ENCODE results near the gene KCNK3. TPM values are rescaled to one million over a fixed set of nuclear protein-coding genes. Genes with fewer than 3 reads are reported as not detected.

The KCNK3 gene
- total RNA-seq, 1 experiment from 2014 or later: 0.09 TPM

DNA sequence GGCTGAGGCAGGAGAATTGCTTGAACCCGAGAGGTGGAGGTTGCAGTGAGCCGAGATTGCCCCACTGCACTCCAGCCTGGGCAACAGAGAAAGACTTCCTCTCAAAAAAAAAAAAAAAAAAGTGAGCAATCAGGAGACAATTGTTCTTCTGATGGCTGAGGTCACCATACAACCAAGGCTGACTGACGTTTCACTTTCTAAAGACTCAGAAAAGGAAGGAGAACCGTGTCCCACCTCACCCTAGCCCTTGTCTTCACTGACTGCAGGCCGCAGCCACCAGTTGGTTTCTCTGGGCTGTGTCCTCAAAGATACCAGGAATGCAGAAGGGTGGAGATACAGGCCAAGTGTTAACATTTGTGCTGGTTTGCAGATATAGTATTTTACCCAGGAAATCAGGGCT lies 63.8 kb downstream of the KCNK3 start:
- Mint-ChIP-seq H3K4me3 (no peak overlapping the region), H3K4me1 (peaks cover 44 to 52% of the 10 kb centered on the region in 2 experiments), H3K36me3 (ENCODE audit: insufficient read depth in 1 of 3, low read depth in 3 of 3) (peaks cover 2 to 7% (median 3%) of the 10 kb centered on the region in 3 experiments; a peak in 5 of 7 replicates), H3K27ac (peak overlapping the region in 1 of 3 experiments; percentile 68; a peak in 2 of 7 replicates), H3K9me3 (peaks cover 5 to 6% of the 10 kb centered on the region in 2 experiments), H3K27me3 (ENCODE audit: low read depth) (peaks cover 42% of the 10 kb centered on the region)
- Histone ChIP-seq H4K5ac (ENCODE audit: insufficient read length, low read depth, low read length) (no peak overlapping the region), H3T11ph (ENCODE audit: low read length) (no peak overlapping the region), H2BK120ac (ENCODE audit: low read depth, low read length, poor library complexity, severe bottlenecking) (no peak overlapping the region), H3K27ac (ENCODE audit: insufficient read length, low read depth, low read length) (no peak overlapping the region), H2BK5ac (ENCODE audit: insufficient read length, low read length) (no peak overlapping the region), H4K8ac (replicated peaks; ENCODE audit: insufficient read length, low read depth, low read length) (no peak overlapping the region), H3K23me2 (ENCODE audit: insufficient read length, low read depth, low read length, poor library complexity, severe bottlenecking) (no peaks in the 10 kb centered on the region), H3K4me2 (ENCODE audit: insufficient read depth, insufficient read length, low read length) (no peak overlapping the region), H4K20me1 (ENCODE audit: control insufficient read depth, insufficient read depth, insufficient read length) (no peaks in the 10 kb centered on the region), H2AFZ (ENCODE audit: low read length) (no peak overlapping the region), H3K4me1 (ENCODE audit: insufficient read depth, low read length) (peaks cover 11% of the 10 kb centered on the region), H3K27me3 (ENCODE audit: insufficient read depth, low read length) (peaks cover under 1% of the 10 kb centered on the region; the same call in 1 of the 2 replicates), H2AK5ac (ENCODE audit: insufficient read length, low read length) (no peak overlapping the region), H3K18ac (ENCODE audit: insufficient read length, low read depth, low read length) (no peak overlapping the region), H3K79me2 (ENCODE audit: insufficient read depth, low read length) (no peaks in the 10 kb centered on the region), H3K9me3 (ENCODE audit: control insufficient read depth, low read depth, low read length) (no peaks in the 10 kb centered on the region), H2BK12ac (ENCODE audit: insufficient read length, low read depth, low read length) (no peak overlapping the region), H4K91ac (ENCODE audit: insufficient read length, low read depth, low read length) (no peak overlapping the region), H3K23ac (ENCODE audit: insufficient read length, low read depth, low read length) (no peak overlapping the region), H3K56ac (ENCODE audit: insufficient read length, low read depth, low read length) (no peak overlapping the region), H3K9ac (ENCODE audit: extremely low read depth, insufficient read length, low read length) (no peak overlapping the region), H3K79me1 (ENCODE audit: insufficient read depth, low read depth, low read length, poor library complexity, severe bottlenecking) (no peaks in the 10 kb centered on the region), H2BK20ac (ENCODE audit: low read depth, low read length, poor library complexity, severe bottlenecking) (no peak overlapping the region), H3K4ac (ENCODE audit: low read depth, low read length) (no peak overlapping the region), H3K14ac (ENCODE audit: insufficient read depth, low read length) (no peak overlapping the region), H2BK15ac (ENCODE audit: low read depth, low read length) (no peak overlapping the region)
- DNase-seq: no peak
- WGBS (ENCODE audit: extremely low coverage, insufficient read length, low lambda C conversion rate): no CpG with 5 or more reads among the region's 5 CpGs
- TF ChIP-seq, protein P1, sequence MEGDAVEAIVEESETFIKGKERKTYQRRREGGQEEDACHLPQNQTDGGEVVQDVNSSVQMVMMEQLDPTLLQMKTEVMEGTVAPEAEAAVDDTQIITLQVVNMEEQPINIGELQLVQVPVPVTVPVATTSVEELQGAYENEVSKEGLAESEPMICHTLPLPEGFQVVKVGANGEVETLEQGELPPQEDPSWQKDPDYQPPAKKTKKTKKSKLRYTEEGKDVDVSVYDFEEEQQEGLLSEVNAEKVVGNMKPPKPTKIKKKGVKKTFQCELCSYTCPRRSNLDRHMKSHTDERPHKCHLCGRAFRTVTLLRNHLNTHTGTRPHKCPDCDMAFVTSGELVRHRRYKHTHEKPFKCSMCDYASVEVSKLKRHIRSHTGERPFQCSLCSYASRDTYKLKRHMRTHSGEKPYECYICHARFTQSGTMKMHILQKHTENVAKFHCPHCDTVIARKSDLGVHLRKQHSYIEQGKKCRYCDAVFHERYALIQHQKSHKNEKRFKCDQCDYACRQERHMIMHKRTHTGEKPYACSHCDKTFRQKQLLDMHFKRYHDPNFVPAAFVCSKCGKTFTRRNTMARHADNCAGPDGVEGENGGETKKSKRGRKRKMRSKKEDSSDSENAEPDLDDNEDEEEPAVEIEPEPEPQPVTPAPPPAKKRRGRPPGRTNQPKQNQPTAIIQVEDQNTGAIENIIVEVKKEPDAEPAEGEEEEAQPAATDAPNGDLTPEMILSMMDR (conservative IDR thresholded peaks at IDR 0.05): no peak

Measured in H9 (cell line).